Suprapubic skin (tissue), 3 donors: ENCODE data around the gene WDR86.

ENCODE experiments used
- POLR2AphosphoS5 ChIP-seq, 3 donors: sonication (generic); formaldehyde crosslinking; IDR thresholded peaks; one replicate each; pipeline ENCODE4 v1.6.1; 2017; ENCODE audit warnings: antibody characterized with exemption in 3 of 3
- TF ChIP-seq, protein P1 (sequence below), 2 donors: fragments of 200-600 bp in 1 of 2; fragments of 450-650 bp in 1 of 2; sonication (generic) in 1 of 2; IDR thresholded peaks; one replicate each; pipeline ENCODE4 v1.5.1; 2016 to 2019; ENCODE audit warnings: antibody characterized with exemption in 2 of 2, mild to moderate bottlenecking in 1 of 2, moderate library complexity in 1 of 2

DNA sequence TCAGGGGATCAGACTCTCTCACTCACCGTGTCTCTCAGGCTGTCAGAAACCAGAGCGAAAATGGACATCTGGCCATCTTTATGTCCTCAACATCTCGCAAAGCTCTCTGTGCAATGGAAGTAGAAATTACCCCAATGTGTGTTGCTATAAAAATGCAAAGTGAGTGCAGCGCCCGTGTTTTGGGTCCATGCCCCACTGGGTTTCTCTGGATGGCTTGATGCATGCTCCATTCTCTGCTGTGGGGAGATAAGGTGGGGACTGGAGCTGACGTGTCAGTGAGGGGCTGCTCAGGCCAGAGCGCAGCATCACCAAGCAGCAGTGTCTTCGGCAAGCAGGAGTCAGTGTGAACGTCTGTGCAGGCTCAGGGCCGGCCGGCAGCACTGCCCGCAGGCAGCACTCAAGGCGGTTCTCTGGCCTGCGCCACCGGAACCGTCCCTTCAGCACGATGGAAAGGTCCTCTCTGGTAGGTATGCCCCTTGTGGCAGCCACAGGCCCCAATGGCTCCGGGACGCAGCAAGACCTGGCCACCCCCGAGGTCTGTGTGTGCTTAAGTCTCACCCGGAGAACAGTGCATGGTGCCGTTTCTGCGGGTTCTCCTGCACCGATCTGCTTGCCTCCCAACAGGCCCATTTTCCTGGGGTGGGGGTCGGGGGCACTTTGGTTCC is 30.2 kb downstream of the WDR86 start:
- TF ChIP-seq, protein P1, sequence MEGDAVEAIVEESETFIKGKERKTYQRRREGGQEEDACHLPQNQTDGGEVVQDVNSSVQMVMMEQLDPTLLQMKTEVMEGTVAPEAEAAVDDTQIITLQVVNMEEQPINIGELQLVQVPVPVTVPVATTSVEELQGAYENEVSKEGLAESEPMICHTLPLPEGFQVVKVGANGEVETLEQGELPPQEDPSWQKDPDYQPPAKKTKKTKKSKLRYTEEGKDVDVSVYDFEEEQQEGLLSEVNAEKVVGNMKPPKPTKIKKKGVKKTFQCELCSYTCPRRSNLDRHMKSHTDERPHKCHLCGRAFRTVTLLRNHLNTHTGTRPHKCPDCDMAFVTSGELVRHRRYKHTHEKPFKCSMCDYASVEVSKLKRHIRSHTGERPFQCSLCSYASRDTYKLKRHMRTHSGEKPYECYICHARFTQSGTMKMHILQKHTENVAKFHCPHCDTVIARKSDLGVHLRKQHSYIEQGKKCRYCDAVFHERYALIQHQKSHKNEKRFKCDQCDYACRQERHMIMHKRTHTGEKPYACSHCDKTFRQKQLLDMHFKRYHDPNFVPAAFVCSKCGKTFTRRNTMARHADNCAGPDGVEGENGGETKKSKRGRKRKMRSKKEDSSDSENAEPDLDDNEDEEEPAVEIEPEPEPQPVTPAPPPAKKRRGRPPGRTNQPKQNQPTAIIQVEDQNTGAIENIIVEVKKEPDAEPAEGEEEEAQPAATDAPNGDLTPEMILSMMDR (IDR thresholded peaks at IDR 0.05): no peak
- no peak for TF ChIP-seq POLR2AphosphoS5 (IDR thresholded peaks at IDR 0.05)
